GM12891 (cell line): ENCODE measurements around the gene NDUFA11.

Experiments used
- DNase-seq: peaks from one replicate; pipeline ENCODE4 v3.0.0; 2011; ENCODE audit warnings: low spot score; ENCODE audit not compliant: insufficient read length
- FAIRE-seq: peaks from 2 replicates; lab custom pipeline; 2011; peaks lifted over from hg19 to GRCh38; lab: Jason Lieb, UNC
- PAX5 ChIP-seq: IDR thresholded peaks from 2 replicates; pipeline ENCODE4 v1.6.1; 2011; ENCODE audit warnings: low read length, moderate library complexity, mild to moderate bottlenecking; ENCODE audit not compliant: insufficient read depth, severe bottlenecking
- POLR2A ChIP-seq: IDR thresholded peaks from 2 replicates; pipeline ENCODE4 v1.6.1; 2011; ENCODE audit warnings: low read depth, low read length, control low read depth
- POLR2AphosphoS5 ChIP-seq: IDR thresholded peaks from 2 replicates; pipeline ENCODE4 v1.6.1; 2011; ENCODE audit warnings: low read depth, low read length, control low read depth
- POU2F2 ChIP-seq: IDR thresholded peaks from 2 replicates; pipeline ENCODE4 v1.6.1; 2011; ENCODE audit warnings: low read depth, mild to moderate bottlenecking, control low read depth, low read length, moderate library complexity
- SPI1 ChIP-seq: IDR thresholded peaks from 2 replicates; pipeline ENCODE4 v1.6.1; 2011; ENCODE audit warnings: low read depth, low read length, control low read depth
- TAF1 ChIP-seq: IDR thresholded peaks from 2 replicates; pipeline ENCODE4 v1.6.1; 2011; ENCODE audit warnings: low read depth, low read length, control low read depth

Gene NDUFA11

DNA sequence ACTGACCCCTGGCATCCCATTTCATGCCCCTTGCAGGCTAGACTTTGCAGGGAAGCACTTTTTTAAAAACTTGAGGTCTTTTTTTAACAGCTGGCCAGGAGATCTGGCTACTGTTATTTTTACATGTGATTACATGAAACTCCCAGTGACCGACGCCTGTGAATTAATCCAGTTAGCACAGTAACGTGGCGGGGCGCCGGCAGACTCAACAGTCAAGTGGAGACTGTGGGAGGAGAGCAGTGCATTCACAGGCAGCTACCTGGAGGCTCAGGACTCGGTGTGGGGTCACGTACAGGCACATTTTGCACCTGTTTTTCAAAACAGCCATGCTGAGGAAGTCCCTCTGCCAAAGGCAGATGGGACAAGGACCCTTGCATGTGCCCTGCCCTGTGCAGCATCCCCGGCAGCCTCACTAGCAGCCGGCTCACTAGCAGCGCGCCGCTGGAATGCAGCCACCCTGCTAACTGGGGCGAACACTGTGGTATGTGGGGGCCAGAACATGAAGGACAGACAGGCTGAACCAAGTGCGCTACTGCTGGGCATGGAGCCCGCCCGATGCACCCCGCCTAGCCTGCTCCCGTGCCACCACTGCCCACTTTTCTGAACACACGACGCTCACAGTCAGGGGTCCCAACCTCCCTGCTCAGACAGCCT lies 29.1 kb upstream of the NDUFA11 start:
- no peak for TF ChIP-seq TAF1
- no peak for TF ChIP-seq POLR2A
- no peak for TF ChIP-seq PAX5
- TF ChIP-seq SPI1, result no peak
- TF ChIP-seq POLR2AphosphoS5, result no peak
- TF ChIP-seq POU2F2, result no peak
- no peak for FAIRE-seq
- DNase-seq, result no peak

DNA sequence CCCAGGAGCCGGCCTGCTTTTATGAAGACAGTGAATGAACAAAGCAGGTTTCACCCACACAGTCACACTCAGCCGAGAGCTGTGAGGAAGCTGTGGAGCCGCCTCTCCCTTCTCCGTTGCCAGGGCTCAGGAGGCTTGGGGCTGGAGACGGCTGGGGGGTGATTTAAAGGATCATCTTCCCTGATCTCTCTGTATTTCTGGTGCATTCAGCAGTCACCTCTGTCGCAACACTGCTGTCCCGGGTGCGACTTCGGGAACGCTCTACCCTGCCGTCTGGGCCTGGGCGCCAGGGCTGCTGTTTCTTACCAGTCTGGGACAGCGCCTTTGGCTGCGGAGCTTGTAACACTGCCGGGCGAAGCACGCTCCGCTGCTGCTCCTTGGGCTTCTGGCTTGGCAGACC lies 28.6 kb upstream of the NDUFA11 start:
- no peak for DNase-seq
- TF ChIP-seq SPI1, result no peak
- no peak for TF ChIP-seq POLR2A
- no peak for TF ChIP-seq POLR2AphosphoS5
- no peak for TF ChIP-seq POU2F2
- TF ChIP-seq PAX5, result no peak
- TF ChIP-seq TAF1, result no peak
- no peak for FAIRE-seq

- no peak for DNase-seq
- no peak for FAIRE-seq
- TF ChIP-seq SPI1, result no peak
- TF ChIP-seq PAX5, result no peak
- TF ChIP-seq POU2F2, result no peak
These were observed 27.7 kb upstream of the NDUFA11 start for GRCh38 chr19:5931251-5931650.

DNA sequence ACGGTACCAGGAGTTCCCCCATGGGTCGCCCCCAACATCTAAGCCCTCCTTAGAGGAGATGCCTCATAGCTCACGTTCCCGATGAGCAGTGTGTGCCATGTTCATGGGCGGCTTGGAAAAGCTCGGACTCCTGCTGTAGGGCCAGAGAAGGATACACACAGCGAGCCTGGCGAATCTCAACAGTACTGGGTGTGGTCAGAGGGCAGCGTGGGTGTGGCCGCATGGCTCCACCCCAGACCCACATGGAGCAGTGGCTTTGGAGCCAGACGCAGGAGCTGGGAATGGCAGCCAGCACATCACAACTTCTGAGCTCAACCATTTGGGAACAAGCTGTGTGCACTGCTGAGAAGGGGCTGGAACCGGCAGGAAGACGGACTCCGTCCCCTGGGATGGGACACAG lies 26.0 kb upstream of the NDUFA11 start:
- DNase-seq (no peak), FAIRE-seq (no peak)
- TF ChIP-seq POLR2A, result no peak
- TF ChIP-seq SPI1, result no peak
- no peak for TF ChIP-seq PAX5
- TF ChIP-seq POLR2AphosphoS5, result no peak
- TF ChIP-seq TAF1, result no peak
- no peak for TF ChIP-seq POU2F2

DNA sequence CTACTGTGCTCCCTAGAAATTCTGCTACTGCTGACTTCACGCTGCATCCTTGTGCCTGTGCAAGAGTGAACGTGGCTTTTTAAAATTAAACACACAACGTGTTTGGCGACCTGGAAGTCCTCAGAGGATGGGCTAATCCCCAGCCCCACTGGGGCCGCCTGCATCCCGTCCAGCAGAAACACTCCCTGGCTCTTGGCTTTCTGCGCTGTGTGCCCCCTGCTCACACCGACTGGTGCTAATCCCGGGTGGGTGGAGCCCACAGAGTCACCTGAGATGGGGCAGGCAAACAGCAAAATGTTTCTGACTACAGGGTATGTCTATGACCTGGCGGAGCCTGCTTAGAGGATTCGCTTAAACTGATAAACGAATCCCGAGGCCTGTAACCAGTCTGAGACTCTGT lies 25.6 kb upstream of the NDUFA11 start:
- DNase-seq, result no peak
- FAIRE-seq, result no peak
- TF ChIP-seq PAX5, result no peak
- no peak for TF ChIP-seq SPI1
- no peak for TF ChIP-seq POLR2A
- no peak for TF ChIP-seq TAF1
- TF ChIP-seq POU2F2, result no peak
- TF ChIP-seq POLR2AphosphoS5, result no peak

- FAIRE-seq (peak; percentile 80), DNase-seq (peak; percentile 75)
- TF ChIP-seq SPI1 (peak; percentile 98), POLR2AphosphoS5 (no peak), PAX5 (peak; percentile 73), TAF1 (no peak), POU2F2 (no peak)
These were observed 23.8 kb upstream of the NDUFA11 start for GRCh38 chr19:5927441-5927821.

GRCh38 chr19:5926641-5927440 lies 23.3 kb upstream of the NDUFA11 start:
- TF ChIP-seq POLR2A (no peak), POU2F2 (no peak), PAX5 (no peak), POLR2AphosphoS5 (no peak), TAF1 (no peak), SPI1 (no peak)
- FAIRE-seq (no peak), DNase-seq (no peak)

DNA sequence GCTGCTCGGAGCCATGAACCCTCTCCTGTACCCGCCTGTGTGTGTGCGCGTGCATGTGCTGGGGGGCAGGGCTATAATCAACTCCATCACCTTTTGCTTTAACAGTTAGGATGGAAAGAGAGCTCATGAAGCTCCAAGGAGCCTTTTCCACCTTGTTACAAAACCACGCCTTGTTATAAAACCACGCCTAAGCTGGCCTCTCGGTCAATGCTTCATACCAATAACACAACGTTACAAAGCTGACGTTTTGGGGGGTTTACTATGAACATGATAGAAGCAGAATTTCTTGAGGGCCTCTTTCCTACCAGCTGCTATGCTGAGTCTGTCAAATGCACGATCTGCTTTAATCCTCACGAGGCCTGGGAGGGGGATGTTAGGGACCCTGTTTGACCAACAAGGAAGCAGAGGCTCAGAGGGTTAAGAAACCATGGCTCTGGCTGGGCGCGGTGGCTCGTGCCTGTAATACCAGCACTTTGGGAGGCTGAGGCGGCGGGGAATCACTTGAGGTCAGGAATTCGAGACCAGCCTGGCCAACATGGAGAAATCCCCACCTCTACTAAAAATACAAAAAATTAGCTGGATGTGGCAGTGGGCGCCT lies 22.3 kb upstream of the NDUFA11 start:
- TF ChIP-seq POU2F2 (no peak), POLR2A (no peak), PAX5 (no peak), TAF1 (no peak), SPI1 (no peak), POLR2AphosphoS5 (no peak)

GRCh38 chr19:5923356-5923755 lies 19.8 kb upstream of the NDUFA11 start:
- TF ChIP-seq PAX5 (no peak), SPI1 (no peak), TAF1 (no peak), POLR2A (no peak)
- no peak for FAIRE-seq
- no peak for DNase-seq

More for the DNA sequence above, 22.3 kb upstream of the NDUFA11 start:
- DNase-seq (no peak), FAIRE-seq (no peak)

GRCh38 chr19:5922161-5922545 lies 18.6 kb upstream of the NDUFA11 start:
- TF ChIP-seq PAX5, result no peak
- DNase-seq (no peak), FAIRE-seq (no peak)
